Adipose tissue (tissue), 3 donors: ENCODE data around the gene SELENOO. TPM values are rescaled to one million over a fixed set of nuclear protein-coding genes. Genes with fewer than 3 reads are reported as not detected.
A peak's percentile ranks its signal among the peaks of the same experiment; 100 is the strongest.

Experiments
- H3K27ac ChIP-seq: one replicate; pipeline ENCODE4 v1.5.1; 2013; ENCODE audit warnings: low read depth, low read length
- WGBS, 3 donors: extraction: QIAGEN DNeasy Blood & Tissue Kit; methylation state at CpG; one replicate each; pipeline ENCODE4 v1.1.7; 2013; 5-methylcytosine and 5-hydroxymethylcytosine counted together
- polyA plus RNA-seq, 3 donors: library from polyadenylated mRNA; stranded (reverse); fragments of 200-250 nt; gene quantifications; one replicate each; pipeline ENCODE4 v1.2.3, GENCODE V29; 2013
- donor health status: healthy with polysubstance abuse.
- donor health status: Bipolar disorder and iron deficiency.
- donor health status: healthy.

The SELENOO gene
- polyA plus RNA-seq, 3 donors = 21.3 to 22.3 (median 21.4) TPM

- no peak overlapping the region for H3K27ac ChIP-seq
- 61 to 88% (median 86%) methylated on average over 31 of the region's 31 CpGs for WGBS, 3 donors
Measured at GRCh38 chr22:50182176-50183081, 18.4 kb upstream of the SELENOO start.

GRCh38 chr22:50183141-50183971 lies 17.5 kb upstream of the SELENOO start:
- WGBS, 3 donors = 64 to 88% (median 86%) methylated on average over 18 to 19 of the region's 19 CpGs
- H3K27ac ChIP-seq = no peak overlapping the region

DNA sequence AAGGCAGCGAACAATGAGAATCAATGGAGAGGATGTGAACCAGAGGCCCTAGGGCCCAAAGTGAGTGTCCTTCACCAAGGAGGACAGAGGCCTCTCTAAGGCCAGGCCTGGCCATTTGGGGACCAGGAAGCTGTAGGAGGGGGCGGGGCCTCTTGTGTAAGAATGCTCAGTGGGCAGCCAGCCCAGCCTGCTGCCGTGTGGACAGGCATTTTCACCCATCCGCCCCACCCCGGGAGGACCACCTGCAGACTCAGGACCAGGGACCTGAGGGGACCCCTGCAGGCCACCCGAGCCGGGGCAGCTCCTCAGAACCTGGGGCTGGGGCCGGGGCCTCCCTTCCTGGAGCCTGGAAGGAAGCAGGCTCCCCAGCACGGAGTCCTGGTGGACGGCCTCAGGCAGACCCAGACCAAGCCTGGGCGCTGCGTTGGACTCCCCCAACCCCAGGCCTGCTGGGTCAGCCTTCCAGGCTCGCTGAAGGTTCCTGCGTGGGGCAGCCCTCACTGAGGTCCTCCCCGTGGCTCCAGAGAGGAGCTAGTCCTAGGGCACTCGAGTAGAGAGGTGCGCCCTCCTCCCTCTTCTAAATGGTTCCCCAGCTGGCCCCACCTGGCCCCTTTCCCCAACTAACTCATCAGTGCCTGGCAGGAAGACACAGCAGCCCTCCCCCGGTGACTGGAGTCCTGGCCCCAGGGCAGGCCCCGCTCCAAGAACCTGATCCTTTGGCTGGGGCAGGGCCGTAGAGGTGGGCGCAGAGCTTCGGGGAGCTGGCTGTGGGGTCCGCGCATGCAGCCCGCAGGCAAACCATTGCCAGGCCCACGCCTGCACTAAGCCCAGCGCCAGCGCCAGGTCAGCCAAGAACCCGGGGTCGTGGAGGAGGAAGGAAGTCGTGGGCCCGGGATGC lies 16.6 kb upstream of the SELENOO start:
- 46 to 64% (median 47%) methylated on average over 29 to 32 of the region's 32 CpGs for WGBS, 3 donors
- H3K27ac ChIP-seq = no peak overlapping the region

DNA sequence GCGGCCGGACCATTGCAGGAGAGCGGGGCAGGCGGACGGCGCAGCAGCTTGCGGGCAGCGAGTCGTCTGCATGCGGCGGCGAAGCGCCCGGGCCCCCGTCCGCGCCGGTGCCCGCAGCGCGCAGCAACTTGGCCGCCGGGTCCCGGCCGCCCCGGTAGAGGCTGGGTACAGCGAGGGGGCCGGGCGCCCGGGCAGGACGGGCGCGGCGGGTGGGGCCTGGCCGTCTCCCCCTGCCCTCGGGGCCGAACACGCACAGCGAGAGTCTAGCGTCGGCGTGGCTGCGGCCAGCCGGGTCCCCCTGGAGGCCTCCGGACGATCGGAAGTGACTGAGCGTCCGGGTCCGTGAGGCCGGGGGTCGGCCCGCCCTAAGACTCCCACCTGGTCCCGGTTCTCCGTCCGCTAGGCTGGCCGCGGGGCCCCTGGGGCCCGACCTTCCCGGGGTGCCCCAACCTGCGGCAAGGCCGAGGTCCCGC lies 15.9 kb upstream of the SELENOO start:
- 9 to 36% (median 14%) methylated on average over 44 to 63 of the region's 63 CpGs for WGBS, 3 donors
- H3K27ac ChIP-seq = peak overlapping the region; percentile 13

DNA sequence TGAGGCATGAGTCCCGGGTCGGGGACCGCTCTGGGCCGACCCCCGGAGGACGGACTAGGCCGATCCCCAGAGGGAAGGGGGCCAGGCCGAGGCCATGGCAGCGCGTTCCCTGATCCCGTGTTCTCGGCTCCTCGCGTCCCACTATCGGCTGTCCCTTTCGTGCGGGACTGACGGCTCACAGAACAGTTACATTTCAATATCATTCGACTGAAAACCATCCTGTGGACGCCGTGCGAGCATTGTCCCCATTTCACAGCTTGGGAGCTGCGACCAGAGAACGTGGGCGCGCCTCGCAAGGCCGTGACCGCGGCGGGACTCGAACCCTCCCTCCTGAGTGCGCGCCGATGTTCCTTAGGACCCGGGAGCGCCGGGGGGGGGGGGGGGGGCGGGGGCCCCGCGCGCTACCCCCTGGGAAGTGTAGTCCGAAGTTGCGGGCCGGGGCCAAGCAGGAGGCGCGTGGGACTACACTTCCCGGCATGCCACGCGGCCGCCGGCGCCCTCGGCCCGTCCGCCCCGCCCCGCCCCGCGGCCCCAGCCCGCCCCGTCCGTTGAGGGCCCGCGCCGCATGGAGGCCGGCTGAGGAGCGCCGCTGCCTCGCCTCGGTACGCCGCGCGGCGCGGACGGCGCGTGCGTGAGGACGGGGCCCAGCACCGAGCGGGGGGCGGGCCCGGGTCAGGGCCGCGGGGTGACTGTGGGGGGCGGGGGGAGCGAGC lies 15.3 kb upstream of the SELENOO start, which contains the start of gene TRABD:
TRABD (plus strand) TSS at position 539 of the 713 bp plus-strand sequence. CDS start 7,148 bp downstream, outside the sequence.
- peak within 1 kb of the TSS; percentile 13 for H3K27ac ChIP-seq
- 1 to 3% (median 1%) methylated on average over 39 to 88 of the region's 90 CpGs for WGBS, 3 donors

DNA sequence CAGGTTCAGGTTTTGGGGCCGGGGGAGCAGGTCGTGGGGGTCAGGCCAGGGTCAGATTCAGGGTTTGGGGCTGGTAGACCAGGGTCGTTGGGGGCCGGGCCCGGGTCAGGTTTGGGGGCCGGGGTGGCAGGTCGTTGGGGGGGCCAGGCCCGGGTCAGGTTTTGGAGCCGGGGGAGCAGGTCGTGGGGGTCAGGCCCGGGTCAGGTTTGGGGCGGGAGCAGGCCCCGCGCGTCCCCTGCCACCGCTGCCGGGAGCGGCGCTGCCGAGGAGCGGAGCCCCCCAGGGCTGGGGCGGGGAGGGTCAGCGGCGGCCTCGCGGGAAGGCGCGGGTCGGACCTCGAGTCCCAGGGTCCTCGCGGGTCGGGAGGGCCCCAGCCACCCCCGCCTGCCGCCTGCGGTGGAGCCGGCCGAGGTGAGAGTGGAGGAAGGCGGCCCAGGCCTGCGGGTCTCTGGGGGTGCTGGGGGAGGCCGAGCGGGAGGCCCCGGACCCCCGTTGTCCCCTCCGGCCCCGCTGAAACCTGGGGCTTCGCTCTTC lies 14.6 kb upstream of the SELENOO start:
- WGBS, 3 donors = 1 to 2% (median 1%) methylated on average over 41 to 47 of the region's 47 CpGs
- H3K27ac ChIP-seq = no peak overlapping the region

- H3K27ac ChIP-seq = no peak overlapping the region
- WGBS, 3 donors = 30 to 44% (median 42%) methylated on average over 26 of the region's 26 CpGs
Measured at GRCh38 chr22:50186761-50187523, 13.9 kb upstream of the SELENOO start.

GRCh38 chr22:50188356-50188755 lies 12.5 kb upstream of the SELENOO start:
- 95 to 96% (median 95%) methylated on average over 11 of the region's 11 CpGs for WGBS, 3 donors
- H3K27ac ChIP-seq = no peak overlapping the region

- WGBS, 3 donors = 48 to 73% (median 72%) methylated on average over 20 of the region's 20 CpGs
- no peak overlapping the region for H3K27ac ChIP-seq
Measured at GRCh38 chr22:50189184-50189848, 11.5 kb upstream of the SELENOO start.

DNA sequence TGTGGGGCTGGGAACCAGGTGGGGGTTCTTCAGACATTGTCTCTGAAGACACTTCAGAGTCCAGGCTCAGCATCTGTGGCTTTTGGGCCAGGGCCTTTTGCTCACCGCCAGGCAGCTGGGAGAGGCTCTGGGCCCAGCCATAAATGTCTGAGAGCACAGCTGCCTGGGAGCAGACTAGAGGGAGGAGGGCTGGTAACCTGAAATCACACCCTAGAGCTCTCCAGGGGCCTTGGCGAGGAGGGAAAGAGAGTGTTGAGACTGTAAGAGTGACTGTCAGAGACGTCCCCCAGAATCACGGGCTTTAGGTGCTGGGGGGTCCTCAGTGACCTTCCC lies 11.0 kb upstream of the SELENOO start:
- WGBS, 3 donors = 13 to 21% (median 18%) methylated on average over 4 of the region's 4 CpGs
- H3K27ac ChIP-seq = peak overlapping the region; percentile 53

DNA sequence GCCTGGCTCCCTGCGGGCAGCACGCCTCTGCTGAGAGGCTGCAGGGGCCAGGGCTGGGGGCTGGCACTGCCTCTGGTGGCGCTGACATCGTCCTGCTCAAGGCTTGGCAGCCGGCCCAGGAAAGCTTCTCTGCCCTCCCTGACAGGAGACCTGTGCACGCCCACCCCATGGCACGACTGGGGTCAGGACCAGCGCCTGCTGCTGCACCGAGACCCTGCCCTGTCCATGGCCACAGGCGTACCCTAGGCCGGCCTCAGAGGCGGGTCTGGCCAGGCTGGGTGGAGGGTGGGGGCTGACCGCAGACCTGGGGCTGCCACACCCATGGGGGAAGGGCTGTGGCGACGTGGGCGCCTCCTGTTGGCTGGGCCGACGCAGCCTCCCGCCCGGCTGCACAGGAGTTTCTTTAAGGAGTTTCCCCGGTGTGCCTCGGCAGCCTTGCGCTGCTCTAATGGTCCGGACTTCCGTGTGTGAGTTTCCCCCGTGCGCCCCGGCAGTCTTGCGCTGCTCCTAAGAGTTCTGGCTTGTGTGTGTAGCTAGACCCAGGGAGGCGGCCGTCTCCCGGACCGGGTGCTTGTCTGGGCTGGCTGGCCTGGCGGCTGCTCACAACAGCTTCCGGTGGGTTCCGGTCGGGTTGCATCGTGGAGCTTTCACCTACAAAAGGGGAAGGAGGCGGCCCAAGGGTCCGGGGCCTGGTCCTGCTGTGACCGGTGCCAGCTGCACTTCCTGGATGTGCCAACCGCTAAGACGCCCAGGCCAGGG lies 10.4 kb upstream of the SELENOO start:
- 4 to 9% (median 8%) methylated on average over 43 of the region's 43 CpGs for WGBS, 3 donors
- peak overlapping the region; percentile 53 for H3K27ac ChIP-seq

DNA sequence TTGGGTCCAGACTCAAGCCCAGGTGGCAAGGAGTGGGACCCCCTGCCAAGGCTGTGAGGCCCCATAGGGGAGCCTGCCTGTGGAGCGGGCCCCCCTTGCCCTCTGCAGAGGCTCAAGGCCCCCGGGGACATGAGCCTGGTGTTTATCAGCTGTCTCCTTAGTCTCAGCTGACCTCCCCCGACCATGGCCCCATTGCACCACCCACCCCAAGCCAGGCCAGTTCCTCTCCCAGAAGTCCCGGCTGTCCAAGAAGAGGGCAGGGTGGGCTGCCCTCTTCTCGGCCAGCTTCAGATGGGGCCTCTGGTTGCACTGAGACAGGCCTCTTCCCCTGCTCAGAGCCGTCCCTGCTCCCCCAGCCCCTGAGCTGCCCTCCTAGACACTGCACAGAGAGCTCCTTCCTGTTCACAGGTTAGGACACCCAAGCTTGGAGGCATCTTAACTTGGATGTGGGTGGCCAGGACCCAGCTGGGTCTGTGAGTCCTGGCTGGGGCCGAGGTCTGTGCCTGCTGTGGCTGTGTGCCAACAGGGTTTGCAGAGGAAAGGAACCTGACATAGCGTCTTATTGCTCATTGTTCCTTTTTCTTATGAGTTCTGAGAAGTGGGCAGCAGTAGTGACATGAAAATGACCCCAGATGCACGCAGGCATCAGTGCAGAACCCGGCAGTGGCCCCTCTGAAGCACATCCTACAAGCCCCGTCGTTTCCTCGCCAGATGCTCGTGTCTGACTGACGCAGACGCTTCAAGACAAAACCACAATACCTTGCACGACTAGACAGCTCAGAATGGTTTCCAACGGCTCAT lies 9.7 kb upstream of the SELENOO start:
- peak overlapping the region; percentile 53 for H3K27ac ChIP-seq
- 35 to 48% (median 47%) methylated on average over 16 to 18 of the region's 18 CpGs for WGBS, 3 donors

DNA sequence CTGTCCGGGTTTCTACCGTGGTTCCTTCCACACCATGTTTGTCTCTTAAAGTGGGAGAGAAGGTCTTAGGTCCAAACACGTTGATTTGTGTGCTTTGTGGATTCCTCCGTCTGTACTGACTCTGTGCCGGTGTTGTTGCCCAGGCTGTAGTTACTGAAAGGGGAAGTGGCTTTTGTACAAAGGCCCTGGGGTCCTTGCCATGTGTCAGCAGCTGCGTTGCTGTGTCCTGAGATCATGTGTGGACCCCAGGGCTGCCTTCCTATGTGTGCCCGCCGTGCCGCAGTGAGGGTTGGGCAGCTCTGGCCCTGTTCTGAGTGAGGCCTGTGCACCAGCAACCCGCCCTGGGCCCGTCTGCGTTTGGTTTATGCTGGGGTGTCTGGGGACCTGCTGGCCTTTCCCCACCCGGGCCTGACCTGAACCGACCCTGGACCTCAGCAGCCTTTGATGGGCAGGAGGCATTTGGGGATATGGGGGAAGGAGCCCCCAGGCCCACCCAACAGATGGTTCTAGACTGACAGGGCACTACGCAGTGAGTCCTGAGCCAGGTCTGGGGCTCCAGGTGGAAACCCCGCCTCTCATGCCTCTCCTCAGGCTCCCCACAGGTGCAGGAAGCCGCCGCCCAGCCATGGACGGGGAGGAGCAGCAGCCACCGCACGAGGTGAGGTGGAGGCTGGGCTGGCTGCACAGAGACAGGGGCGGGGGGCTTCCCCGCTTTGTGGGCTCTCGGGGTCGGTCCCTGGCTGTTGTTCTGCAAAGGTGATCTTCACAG lies 8.2 kb upstream of the SELENOO start:
- no peak overlapping the region for H3K27ac ChIP-seq
- WGBS, 3 donors = 65 to 70% (median 66%) methylated on average over 23 to 25 of the region's 25 CpGs

GRCh38 chr22:50193621-50194020 lies 7.2 kb upstream of the SELENOO start:
- WGBS, 3 donors = 77 to 95% (median 86%) methylated on average over 7 to 8 of the region's 8 CpGs

More at GRCh38 chr22:50193621-50194020, 7.2 kb upstream of the SELENOO start:
- no peak overlapping the region for H3K27ac ChIP-seq
